NCI-H69 (cell line): ENCODE results near the gene ATP8A2.
"Not testable (repeated sequence)": the region's sequence is repeated elsewhere in the genome, so short reads cannot be mapped to it uniquely, and the experiment has no call there.

Source experiments
- DNase-seq: peaks from one replicate; lab custom pipeline; 2025; lab: John Stamatoyannopoulos, UW

Gene ATP8A2

DNA sequence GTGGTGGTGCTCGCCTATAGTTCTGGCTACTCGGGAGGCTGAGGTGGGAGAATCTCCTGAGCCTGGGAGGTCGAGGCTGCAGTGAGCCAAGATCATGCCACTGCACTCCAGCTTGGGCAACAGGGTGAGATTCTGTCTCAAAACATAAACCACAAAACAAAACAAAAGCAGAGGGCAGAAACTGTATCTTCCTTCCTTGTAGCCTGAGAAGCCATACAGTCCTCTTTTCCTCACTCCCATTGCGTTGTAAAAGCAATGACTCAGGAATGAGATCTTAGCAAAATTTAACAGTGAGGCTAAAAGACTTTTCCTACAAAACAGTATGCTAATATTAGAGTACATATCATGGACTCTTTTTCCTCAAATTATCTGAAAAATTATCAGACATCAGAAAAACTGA lies 549.2 kb downstream of the ATP8A2 start:
- no peak for DNase-seq

DNA sequence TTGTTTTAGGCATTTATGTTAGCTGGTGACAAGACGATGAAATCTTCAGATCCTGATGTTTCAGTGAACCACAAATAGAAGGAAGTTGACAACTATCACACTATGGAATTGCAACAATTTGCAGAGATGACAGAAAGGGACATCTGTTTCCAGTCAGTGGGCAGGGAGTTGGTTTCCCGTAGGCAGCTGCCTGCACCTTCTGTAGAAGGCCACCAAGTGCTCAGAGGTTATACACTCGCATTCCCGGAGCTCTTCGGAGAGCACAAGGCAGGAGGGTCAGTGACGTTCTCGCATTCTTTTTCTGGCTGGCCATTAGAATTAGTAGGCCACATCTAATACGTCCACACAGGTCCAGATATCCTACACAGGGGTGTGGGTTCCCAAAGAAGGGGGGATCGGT lies 550.6 kb downstream of the ATP8A2 start:
- DNase-seq, result no peak

DNA sequence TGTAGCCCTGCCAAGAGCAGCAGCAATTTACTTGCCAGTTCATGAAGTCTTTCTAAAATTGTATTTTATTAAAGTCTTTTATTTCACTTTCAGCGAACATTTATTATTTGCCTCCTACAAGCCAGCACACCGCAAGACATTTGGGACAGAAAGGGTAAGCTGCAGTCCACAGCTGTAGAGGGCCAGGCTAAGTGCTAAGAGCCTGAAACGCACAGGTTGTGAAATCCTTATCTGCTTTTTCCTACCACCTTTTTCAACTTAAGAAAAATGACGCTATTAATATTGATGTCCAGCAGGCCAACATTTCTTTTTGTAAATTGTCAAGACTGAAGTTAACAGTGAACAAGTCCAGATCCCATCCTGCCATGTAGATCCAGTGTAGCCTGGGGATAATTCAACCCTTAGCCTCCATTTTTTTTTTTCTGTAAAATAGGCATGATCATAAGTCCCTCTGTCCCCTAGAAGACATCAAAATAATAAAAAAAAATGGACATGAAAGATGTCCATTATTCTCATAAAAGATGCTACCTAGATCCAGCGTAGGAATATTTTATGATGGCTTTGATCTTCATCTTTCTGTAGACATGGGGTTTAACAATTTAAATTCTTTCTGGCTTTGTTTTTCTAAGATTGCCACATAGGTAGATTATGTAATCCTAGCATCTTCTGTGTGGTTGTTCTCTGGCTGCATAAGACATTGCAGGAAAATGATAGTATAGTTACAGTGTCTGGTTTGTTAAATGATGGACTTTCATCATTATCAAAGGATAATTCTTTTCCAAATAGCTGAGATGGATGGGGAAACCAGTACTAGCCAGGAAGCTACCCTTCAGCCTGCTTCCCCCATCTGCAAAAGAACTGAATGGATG lies 551.7 kb downstream of the ATP8A2 start:
- no peak for DNase-seq

DNA sequence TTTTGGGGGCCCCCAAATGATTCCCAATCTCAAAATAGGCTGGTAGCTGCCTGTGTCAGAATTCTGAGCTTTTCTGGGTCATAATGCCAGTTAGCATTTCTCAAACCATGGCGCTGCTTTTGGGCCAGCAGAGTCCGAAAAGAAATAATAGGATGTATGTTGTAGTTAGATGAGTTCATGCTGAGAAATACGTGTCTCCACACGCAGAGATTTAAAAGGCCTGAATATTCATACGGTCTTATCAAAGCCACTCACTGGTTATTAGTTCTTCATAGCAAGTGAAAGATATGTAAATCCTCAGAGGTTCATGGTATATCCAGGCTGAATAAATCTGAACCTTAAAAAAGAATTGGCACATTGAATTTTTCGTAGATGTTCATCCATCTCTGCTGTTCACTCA lies 555.6 kb downstream of the ATP8A2 start:
- no peak for DNase-seq

DNA sequence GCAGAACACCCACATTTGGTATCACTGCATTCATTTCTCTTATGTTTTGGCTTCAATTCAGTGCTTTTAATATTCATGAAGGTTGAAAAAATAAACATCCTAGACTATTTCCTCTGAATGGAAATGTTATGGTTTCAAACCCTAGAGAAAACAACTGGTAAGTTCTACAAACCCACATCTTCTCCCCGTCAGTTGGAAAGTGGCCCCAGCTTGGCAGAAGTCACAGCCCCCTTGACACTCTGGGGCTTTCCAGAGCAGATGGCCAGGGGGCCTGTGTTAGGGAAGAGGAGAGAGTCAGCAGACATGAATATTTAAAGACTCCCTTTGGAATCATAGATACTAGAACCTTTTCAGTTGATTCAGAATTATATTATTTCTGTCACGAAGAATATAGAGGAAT lies 556.2 kb downstream of the ATP8A2 start:
- DNase-seq, result no peak

DNA sequence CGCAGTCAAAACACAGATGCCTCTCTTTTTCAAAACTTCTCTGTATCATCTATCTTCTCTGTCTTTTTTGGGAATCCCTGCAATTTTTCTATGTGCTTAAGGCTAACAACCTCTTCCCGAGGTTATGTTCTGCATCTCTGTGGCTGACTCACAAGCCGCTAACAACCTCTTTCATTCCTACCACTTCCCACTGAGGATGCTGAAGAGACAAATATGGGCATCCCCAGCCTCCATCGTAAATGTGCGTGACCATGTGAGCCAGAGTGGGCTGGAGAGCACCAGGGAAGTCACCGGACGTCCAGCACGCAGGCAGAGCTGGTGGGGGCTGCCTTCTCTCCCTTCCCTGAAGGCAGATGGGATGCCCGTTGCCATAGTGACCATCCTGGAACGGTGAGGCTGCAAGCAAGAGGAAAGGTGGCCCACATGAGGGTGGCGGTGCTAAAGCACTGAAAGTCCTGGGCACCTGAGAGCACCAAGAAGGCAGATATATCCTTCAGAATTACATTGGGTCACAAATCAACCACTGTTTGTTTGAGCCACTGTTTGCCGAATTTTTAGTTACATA lies 557.2 kb downstream of the ATP8A2 start:
- no peak for DNase-seq

DNA sequence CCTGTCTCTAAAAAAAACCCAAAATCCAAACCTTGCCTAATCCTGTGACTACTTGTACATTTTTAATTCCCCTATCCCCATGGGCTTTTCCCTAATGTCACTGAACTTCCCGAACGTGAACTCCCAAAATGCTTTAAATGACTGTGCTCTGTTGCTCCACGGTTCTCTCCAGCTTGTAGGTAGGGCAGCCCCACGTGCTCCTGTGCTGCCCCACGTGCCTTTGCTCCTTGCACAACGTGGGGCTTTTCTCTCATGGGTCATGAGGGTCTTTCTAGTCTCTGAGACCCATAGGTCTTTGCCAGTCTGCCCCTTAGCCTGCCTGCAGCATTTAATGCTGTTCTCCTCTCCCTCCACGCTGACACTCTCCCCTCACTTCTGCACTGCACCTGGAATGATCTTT lies 558.0 kb downstream of the ATP8A2 start:
- no peak for DNase-seq

- no peak for DNase-seq
Measured at GRCh38 chr13:25930653-25931052, 558.9 kb downstream of the ATP8A2 start.

DNA sequence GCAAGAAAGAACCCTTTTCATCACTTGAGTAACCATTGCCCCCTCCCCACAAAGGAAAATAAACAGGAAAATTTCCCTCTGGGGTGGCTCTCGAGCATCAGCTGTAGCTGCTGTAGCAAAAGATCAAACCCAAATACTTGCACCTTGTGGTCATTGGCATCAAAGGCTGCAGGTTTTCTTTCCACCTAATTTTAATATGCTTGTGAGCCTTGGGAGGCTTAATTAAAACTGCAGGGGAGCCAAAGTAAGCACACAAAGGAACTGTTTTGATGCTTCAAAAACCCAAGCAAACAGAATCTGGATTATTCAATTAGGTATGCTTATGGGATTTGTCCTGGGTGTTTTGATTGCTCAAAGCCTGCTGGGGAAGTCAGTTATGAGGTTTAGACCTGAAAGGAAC lies 560.6 kb downstream of the ATP8A2 start:
- DNase-seq, result peak; percentile 1

- no peak for DNase-seq
Measured at GRCh38 chr13:25933520-25933919, 561.7 kb downstream of the ATP8A2 start.

- no peak for DNase-seq
Measured at GRCh38 chr13:25934127-25934526, 562.4 kb downstream of the ATP8A2 start.

DNA sequence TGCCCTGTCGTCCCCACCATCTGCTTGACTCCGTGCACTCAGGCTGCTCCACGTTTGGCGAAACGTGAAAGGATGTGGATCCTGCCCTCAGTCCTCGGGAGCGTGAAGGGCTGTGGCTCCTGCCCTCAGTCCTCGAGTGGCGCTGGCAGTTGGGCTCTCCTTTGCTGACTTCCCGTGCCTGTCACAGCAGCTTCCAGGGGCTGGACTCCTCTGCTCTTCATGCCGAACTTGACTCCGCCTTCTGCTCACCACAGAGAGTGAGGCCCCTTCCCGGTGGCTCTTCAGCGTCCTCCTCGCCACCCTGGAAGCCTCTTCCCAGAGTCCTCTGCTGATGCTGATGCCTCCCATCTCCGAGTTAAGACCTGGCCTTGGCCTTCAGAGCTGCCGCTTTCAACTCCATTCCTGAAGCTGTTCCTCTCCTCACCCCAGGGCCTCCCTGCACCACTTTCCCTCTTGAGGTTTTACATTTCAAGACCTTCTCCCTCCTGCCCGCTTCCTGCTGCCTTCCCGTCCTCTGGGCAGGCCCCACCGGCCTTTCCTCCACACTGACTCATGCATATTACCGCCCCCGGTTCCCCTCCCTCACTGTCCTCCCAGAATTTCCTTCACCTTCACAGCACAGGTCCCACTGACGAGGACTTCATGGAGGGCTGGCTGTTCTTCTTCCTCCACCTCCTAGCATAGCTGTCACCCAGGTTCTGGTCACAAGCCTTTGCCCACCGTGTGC lies 568.4 kb downstream of the ATP8A2 start:
- no peak for DNase-seq

GRCh38 chr13:25943081-25943480 lies 571.3 kb downstream of the ATP8A2 start:
- no peak for DNase-seq

DNA sequence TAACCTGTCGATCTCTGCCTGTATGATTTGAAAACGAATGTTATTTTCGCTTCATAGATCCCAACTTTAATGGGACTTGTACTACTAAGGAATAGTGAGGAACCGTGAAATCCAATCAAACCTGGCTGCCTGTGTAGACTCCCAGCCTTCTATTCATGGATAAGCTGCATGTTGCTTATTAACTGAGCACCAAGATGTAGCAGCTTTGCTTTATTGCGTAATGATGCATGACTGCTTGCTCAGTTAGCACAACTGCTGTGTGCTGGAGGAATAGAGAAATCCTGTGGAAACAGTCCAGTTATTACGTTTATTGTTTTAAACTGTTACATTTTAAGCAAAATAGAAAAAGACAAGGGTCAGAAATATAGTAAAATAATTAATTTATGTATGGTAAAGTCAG lies 571.9 kb downstream of the ATP8A2 start:
- DNase-seq, result no peak

- no peak for DNase-seq
Measured at GRCh38 chr13:25945596-25945995, 573.8 kb downstream of the ATP8A2 start.

DNA sequence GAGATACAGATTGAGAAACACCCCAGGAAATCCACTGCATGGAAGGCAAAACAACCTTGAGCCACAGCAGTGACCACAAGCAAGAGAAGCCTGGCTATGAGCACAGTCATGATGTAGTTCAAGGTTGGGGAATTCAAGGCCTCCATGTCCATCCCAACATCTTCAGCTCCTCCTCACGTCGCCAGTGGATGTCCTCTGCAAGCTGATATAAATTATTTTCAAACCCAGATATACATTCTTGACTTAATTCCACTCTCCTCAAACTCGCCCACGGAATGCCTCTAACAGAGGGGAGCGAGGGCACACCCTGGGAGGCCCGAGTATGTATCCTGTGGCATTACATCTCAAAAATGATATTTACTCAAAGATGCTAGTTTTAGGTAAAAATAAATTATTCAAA lies 574.5 kb downstream of the ATP8A2 start:
- DNase-seq, result no peak

DNA sequence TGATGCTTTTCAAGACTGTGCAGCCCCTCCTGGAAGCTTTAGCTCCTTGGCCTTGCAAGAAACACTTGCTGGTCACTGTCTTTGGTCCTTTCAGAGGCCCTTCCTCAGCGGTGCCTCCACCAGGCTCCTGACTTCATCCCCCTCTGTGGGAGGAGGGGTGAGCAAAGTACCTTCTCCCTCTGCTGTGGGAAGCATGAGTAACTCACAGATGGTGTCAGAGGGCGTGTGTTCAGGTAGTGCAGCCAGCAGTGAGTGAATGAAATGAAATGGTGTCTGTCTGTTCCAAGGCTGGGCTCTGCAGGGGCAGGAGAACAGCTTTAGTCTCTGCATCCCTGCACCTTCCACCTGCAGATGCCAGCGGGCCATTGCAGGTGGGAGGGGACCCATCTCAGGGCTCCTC lies 577.1 kb downstream of the ATP8A2 start:
- DNase-seq, result no peak

DNA sequence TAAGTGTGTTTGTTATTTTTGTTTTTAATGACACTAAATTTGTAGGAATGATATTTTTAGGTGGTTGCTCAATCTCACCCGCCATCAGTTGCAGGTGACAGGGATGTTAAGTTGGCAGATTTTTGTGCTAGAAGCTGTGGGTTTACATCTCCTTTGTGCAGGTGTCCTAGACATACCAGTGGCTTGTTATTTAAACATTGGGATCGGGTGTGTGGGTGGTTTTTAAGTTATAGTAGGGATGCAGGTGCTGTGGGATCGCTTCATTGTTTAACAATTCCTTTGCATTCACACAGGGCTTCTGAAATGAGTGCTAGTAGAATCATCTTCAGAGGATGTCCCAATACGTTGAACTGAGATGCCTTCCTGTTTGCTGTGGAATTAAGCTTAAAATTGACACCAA lies 580.1 kb downstream of the ATP8A2 start:
- no peak for DNase-seq

DNA sequence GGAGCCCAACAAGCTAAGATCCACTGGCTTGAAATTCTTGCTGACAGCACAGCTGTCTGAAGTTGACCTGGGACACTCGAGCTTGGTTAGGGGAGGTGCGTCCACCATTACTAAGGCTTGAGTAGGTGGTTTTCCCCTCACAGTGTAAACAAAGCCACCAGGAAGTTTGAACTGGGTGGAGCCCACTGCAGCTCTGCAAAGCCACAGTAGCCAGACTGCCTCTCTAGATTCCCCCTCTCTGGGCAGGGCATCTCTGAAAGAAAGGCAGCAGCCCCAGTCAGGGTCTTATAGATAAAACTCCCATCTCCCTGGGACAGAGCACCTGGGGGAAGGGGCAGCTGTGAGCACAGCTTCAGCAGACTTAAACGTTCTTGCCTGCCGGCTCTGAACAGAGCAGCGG lies 582.3 kb downstream of the ATP8A2 start:
- not testable (repeated sequence) for DNase-seq

GRCh38 chr13:25954943-25955342 lies 583.2 kb downstream of the ATP8A2 start:
- DNase-seq, result not testable (repeated sequence)

GRCh38 chr13:25958986-25959385 lies 587.2 kb downstream of the ATP8A2 start:
- no peak for DNase-seq

GRCh38 chr13:25961294-25961693 lies 589.5 kb downstream of the ATP8A2 start:
- DNase-seq, result no peak

DNA sequence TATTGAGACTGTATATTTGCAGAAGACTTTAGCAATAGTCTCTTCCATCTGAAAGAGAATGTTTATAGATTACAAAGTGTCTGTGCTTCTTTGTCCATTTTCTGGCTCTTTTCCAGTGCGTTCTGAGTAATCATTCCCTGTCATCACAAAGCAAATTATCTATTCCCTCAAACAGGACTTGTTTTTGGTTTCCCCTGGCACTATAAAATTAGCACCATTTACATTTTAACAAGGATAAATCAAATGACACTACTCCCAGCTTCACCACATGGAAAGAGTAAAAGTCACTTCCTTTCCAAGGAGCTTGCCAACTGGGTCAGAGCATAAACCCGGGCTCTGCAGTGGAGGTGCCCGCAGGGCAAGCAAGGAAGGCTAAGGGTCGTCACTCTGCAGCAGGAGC lies 591.9 kb downstream of the ATP8A2 start:
- DNase-seq, result peak; percentile 1
